ENCODE data around the gene WDR35.

Gene WDR35

GRCh38 chr2:19947184-19947940, 42.5 kb downstream of the WDR35 start:
- TF ChIP-seq CTCF (IDR thresholded peaks at IDR 0.05; ENCODE audit: low read depth, low read length, missing control alignments), result no peak
- no peak for DNase-seq (ENCODE audit: low read depth)

GRCh38 chr2:19944205-19944845, 45.6 kb downstream of the WDR35 start:
- DNase-seq (ENCODE audit: low read depth), result no peak
- H3K4me3 ChIP-seq (ENCODE audit: low read depth, low read length), result no peak overlapping the region
- no peak for TF ChIP-seq CTCF (IDR thresholded peaks at IDR 0.05; ENCODE audit: low read depth, low read length, missing control alignments)

More at GRCh38 chr2:19947184-19947940, 42.5 kb downstream of the WDR35 start:
- no peak overlapping the region for H3K4me3 ChIP-seq (ENCODE audit: low read depth, low read length)

- no peak for TF ChIP-seq CTCF (IDR thresholded peaks at IDR 0.05; ENCODE audit: low read depth, low read length, missing control alignments)
- DNase-seq (ENCODE audit: low read depth), result no peak
- no peak overlapping the region for H3K4me3 ChIP-seq (ENCODE audit: low read depth, low read length)
Measured at GRCh38 chr2:19943189-19943588, 46.7 kb downstream of the WDR35 start.

GRCh38 chr2:19942199-19942598, 47.7 kb downstream of the WDR35 start:
- DNase-seq (ENCODE audit: low read depth), result no peak
- no peak for TF ChIP-seq CTCF (IDR thresholded peaks at IDR 0.05; ENCODE audit: low read depth, low read length, missing control alignments)

GRCh38 chr2:19937004-19937403, 52.9 kb downstream of the WDR35 start:
- no peak for DNase-seq (ENCODE audit: low read depth)
- no peak for TF ChIP-seq CTCF (IDR thresholded peaks at IDR 0.05; ENCODE audit: low read depth, low read length, missing control alignments)
- no peak overlapping the region for H3K4me3 ChIP-seq (ENCODE audit: low read depth, low read length)

More at GRCh38 chr2:19942199-19942598, 47.7 kb downstream of the WDR35 start:
- no peak overlapping the region for H3K4me3 ChIP-seq (ENCODE audit: low read depth, low read length)

- no peak for DNase-seq (ENCODE audit: low read depth)
- no peak overlapping the region for H3K4me3 ChIP-seq (ENCODE audit: low read depth, low read length)
- no peak for TF ChIP-seq CTCF (IDR thresholded peaks at IDR 0.05; ENCODE audit: low read depth, low read length, missing control alignments)
Measured at GRCh38 chr2:19936203-19936602, 53.7 kb downstream of the WDR35 start.
